Stimulated activated naive CD8-positive, alpha-beta T cell treated with anti-CD3 and anti-CD28 coated beads, Interleukin-15, amount 100 ng/mL, for 72 hours (primary cell): ENCODE data around the gene GPX5.
"Not testable (repeated sequence)": the region's sequence is repeated elsewhere in the genome, so short reads cannot be mapped to it uniquely, and the experiment has no call there.

ENCODE experiments used
- ATAC-seq: fragments of 150-1000 bp; cut with Tn5 transposase; 2 replicates; pipeline ENCODE4 v1.10.0; 2021; ENCODE audit warnings: mild to moderate bottlenecking, moderate library complexity
- DNase-seq, 2 donors: peaks; one replicate each; pipeline ENCODE4 v3.0.0; 2021 to 2022
- H3K27ac Mint-ChIP-seq, 2 donors: one replicate each; pipeline ENCODE4 v1.8.0; 2022; ENCODE audit warnings: mild to moderate bottlenecking in 2 of 2, mixed read lengths in 2 of 2, moderate library complexity in 2 of 2
- H3K27me3 Mint-ChIP-seq: one replicate; pipeline ENCODE4 v1.8.0; 2022; ENCODE audit warnings: mixed read lengths
- H3K4me1 Mint-ChIP-seq: one replicate; pipeline ENCODE4 v1.8.0; 2022; ENCODE audit warnings: mild to moderate bottlenecking, mixed read lengths
- H3K4me3 Mint-ChIP-seq, 2 donors: one replicate each; pipeline ENCODE4 v1.8.0; 2022; ENCODE audit warnings: mild to moderate bottlenecking in 2 of 2, mixed read lengths in 2 of 2, moderate library complexity in 1 of 2
- H3K9me3 Mint-ChIP-seq, 2 donors: one replicate each; pipeline ENCODE4 v1.8.0; 2022; ENCODE audit warnings: mixed read lengths in 2 of 2

The GPX5 gene

DNA sequence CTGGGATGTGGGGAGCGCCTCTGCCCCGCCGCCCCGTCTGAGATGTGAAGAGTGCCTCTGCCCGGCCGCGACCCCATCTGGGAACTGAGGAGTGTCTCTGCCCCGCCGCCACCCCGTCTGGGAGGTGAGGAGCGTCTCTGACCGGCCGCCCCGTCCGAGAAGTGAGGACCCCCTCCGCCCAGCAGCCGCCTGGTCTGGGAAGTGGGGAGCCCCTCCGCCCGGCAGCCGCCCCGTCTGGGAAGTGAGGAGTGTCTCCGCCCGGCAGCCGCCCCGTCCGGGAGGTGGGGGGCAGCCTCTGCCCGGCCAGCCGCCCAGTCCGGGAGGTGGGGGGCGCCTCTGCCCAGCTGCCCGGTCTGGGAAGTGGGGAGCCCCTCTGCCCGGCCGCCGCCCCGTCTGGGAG, 23.5 kb upstream of the GPX5 start:
- H3K4me1 Mint-ChIP-seq, H3K27ac Mint-ChIP-seq, H3K4me3 Mint-ChIP-seq, H3K9me3 Mint-ChIP-seq, DNase-seq, H3K27me3 Mint-ChIP-seq, ATAC-seq: not testable (repeated sequence)

DNA sequence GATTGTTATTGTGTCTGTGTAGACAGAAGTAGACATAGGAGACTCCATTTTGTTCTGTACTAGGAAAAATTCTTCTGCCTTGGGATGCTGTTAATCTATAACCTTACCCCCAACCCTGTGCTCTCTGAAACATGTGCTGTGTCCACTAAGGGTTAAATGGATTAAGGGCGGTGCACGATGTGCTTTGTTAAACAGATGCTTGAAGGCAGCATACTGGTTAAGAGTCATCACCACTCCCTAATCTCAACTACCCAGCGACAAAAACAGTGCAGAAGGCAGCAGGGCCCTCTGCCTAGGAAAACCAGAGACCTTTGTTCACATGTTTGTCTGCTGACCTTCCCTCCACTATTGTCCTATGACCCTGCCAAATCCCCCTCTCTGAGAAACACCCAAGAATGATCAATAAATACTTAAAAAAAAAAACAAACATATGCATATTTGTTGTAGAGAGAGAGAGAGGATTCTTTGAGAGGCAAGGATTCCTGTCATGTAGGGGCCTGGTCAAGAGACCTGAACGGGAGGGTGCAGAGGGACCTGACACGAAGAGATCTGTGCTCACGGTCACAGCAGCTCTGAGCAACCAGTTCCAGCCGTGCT, 22.9 kb upstream of the GPX5 start:
- ATAC-seq, H3K27me3 Mint-ChIP-seq, H3K4me3 Mint-ChIP-seq, DNase-seq, H3K9me3 Mint-ChIP-seq, H3K27ac Mint-ChIP-seq: not testable (repeated sequence)
- H3K4me1 Mint-ChIP-seq, result peaks cover 12% of the 10 kb centered on the region

DNA sequence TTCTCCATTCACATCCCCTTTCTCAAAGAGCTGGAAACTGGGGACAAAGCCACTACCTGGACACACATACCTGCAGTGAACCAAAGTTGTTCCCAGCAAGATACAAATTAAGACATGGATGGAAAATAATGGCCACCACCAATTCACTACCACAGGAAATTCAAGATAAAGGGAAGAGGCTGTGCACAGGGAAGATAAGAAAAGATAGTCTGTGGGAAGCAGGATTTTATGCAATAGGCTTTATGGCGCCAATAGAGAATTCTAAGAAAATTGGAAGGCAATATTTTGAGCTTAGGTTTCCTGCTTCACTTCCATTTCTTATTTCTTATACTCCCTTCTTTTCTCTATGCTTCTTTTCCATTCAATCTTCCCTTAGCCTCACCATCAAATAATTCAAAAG, 19.9 kb upstream of the GPX5 start:
- Mint-ChIP-seq H3K4me3 (no peak overlapping the region), H3K4me1 (peaks cover 12% of the 10 kb centered on the region), H3K27me3 (no peaks in the 10 kb centered on the region), H3K9me3 (no peaks in the 10 kb centered on the region), H3K27ac (no peak overlapping the region)
- ATAC-seq (no peak), DNase-seq (no peak)

DNA sequence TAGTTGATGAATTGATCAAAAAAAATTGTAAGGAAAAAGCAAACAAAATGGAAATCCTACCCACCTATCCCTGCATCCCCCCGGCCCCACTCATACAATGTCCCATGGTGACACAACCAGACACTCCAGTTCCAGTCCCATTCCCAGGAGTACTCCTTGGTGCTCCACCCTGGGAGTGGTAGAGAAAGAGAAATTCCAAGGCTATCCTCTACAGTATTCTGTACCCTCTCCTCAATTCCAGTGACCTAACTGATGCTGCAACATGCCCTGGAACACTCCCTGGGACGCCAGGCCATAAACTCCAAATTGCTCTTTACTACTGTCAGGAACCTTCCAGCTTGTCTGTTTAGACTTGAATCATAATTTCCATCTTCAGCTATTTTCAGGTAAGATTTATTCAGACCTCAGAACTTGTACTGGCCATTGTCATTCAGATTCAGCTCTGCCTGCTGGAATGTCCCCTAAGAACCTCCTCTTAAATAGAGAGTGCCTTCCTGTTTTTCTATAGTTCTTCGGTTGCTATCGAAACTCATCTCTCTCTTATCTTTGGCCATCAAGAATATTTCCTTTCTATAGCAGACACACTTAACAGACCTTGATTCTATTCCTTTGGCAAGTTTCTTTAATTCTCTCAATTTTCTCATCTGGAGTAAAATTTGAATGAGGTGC, 18.7 kb upstream of the GPX5 start:
- Mint-ChIP-seq H3K4me1 (peaks cover 12% of the 10 kb centered on the region), H3K27me3 (no peaks in the 10 kb centered on the region), H3K27ac (peak overlapping the region; percentile 4 to 28), H3K9me3 (no peaks in the 10 kb centered on the region), H3K4me3 (no peak overlapping the region)
- no peak for ATAC-seq
- no peak for DNase-seq

DNA sequence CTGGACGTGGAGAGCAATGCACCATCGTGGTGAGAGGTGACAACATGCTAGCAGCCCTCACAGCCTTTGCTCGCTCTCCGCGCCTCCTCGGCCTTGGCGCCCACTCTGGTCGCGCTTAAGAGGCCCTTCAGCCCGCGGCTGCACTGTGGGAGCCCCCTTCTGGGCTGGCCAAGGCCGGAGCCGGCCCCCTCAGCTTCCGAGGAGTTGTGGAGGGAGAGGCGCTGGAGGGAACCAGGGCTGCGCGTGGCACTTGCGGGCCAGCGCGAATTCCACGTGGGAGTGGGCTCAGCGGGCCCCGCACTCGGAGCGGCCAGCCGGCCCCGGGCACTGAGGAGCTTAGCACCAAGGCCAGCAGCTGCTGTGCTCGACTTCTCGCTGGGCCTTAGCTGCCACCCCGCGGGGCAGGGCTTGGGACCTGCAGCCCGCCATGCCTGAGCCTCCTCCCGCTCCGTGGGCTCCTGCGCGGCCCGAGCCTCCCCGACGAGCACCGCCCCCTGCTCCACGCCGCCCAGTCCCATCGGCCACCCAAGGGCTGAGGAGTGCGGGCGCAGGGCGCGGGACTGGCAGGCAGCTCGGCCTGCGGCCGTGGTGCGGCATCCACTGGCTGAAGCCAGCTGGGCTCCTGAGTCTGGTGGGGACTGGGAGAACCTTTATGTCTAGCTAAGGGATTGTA, 13.9 kb upstream of the GPX5 start:
- no peaks in the 10 kb centered on the region for H3K9me3 Mint-ChIP-seq
- no peak for ATAC-seq
- H3K27ac Mint-ChIP-seq, result no peak overlapping the region
- H3K4me1 Mint-ChIP-seq, result peaks cover 10% of the 10 kb centered on the region
- H3K4me3 Mint-ChIP-seq, result no peak overlapping the region
- DNase-seq, result no peak
- H3K27me3 Mint-ChIP-seq, result peaks cover 19% of the 10 kb centered on the region

DNA sequence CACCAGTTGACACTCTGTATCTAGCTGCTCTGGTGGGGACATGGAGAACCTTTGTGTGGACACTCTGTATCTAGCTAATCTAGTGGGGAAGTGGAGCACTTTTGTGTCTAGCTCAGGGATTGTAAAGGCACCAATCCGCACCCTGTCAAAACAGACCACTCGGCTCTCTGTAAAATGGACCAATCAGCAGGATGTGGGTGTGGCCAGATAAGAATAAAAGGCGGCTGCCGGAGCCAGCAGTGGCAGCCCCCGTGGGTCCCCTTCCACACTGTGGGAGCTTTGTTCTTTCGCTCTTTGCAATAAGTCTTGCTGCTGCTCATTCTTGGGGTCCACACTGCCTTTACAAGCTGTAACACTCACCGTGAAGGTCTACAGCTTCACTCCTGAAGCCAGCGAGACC, 13.3 kb upstream of the GPX5 start:
- H3K27ac Mint-ChIP-seq, H3K4me1 Mint-ChIP-seq, H3K4me3 Mint-ChIP-seq, ATAC-seq, H3K9me3 Mint-ChIP-seq, DNase-seq: not testable (repeated sequence)
- H3K27me3 Mint-ChIP-seq, result peaks cover 23% of the 10 kb centered on the region

DNA sequence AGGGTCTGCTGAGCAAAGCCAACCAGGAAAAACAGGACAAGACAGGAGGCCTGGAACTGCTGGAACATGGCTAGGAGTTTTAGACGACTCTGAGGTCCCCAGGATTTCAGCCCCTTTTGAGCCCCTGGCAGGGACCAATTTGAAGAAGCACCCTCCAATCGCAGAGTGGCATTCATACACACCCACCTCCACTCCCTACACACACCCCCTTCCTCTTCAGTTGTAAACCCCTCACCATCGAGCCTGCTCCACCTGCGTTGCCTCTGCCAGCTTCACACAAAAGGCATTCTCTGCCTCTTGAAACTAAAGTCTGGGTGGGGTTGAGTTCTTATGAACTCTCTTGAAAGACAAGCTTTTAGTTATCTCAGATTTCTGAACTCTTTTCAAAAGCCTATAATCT, 10.0 kb upstream of the GPX5 start, which contains the start of gene GPX6:
Gene GPX6 (minus strand): TSS at position 118 of the 400 bp plus-strand sequence. CDS start 50 bp downstream, at position 68.
- no peaks in the 10 kb centered on the region for H3K9me3 Mint-ChIP-seq
- DNase-seq (no peak), ATAC-seq (no peak)
- no peaks in the 10 kb centered on the region for H3K4me1 Mint-ChIP-seq
- H3K27ac Mint-ChIP-seq, result no peak within 1 kb of the TSS
- H3K27me3 Mint-ChIP-seq, result peaks cover 32% of the 10 kb centered on the region
- no peak within 1 kb of the TSS for H3K4me3 Mint-ChIP-seq

DNA sequence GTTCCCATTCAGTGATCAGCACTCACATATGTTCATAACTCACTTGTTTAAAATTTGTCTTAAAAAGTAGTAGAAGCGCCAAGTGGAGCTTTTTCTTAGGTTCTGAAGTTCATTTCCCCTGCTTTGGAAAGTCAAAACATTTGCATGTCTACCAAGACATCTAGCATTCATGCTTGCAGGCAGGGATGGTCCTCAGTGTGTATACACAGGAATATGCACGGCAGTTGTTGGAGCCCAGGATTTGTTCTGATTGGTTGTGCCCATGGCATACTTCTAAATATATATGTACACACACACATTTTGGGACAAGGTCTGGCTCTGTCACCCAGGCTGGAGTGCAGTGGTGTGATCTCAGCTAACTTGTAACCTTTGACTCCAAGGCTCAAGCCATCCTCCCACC, 7.7 kb upstream of the GPX5 start:
- Mint-ChIP-seq H3K27ac (no peak overlapping the region), H3K27me3 (peaks cover 32% of the 10 kb centered on the region), H3K9me3 (no peaks in the 10 kb centered on the region), H3K4me1 (peaks cover 9% of the 10 kb centered on the region), H3K4me3 (no peak overlapping the region)
- ATAC-seq (no peak), DNase-seq (no peak)

DNA sequence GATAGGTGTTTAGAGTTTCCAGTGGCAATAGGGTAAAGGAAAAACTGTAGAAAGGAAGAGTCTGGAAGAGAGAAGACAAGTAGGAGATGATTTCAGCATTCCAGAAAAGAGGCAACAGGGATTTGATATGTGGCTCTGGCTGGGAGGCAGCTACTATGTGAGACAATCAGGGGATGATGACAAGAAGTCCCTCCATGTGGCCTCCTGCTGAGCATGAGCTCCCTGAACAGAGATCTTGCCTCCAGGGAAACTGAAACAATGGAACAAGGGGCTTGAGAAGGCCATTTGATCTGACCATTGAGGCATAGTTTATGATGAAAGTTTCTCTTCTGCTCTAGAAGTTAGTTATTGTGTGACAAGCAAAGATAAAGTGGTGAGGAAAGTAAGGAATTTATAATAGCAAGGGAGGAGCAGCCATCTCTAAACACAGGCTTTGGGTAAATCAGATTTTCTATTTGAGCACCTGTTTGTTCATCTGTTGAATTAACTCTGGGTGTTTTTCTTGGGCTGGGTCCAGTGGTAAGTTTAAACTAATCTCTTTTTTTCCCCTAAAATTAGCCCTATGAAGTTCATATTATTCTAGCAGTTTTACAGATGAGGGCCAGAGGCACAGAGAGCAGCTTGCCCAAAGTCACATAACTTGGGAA, 3.0 kb upstream of the GPX5 start:
- H3K4me3 Mint-ChIP-seq, result peak overlapping the region in 1 of 2 donors; percentile 18
- ATAC-seq (peak; percentile 13), DNase-seq (no peak)
- peak overlapping the region in 1 of 2 donors; percentile 75 for H3K27ac Mint-ChIP-seq
- peaks cover 29% of the 10 kb centered on the region for H3K27me3 Mint-ChIP-seq
- H3K4me1 Mint-ChIP-seq, result peaks cover 28% of the 10 kb centered on the region
- H3K9me3 Mint-ChIP-seq, result no peaks in the 10 kb centered on the region

DNA sequence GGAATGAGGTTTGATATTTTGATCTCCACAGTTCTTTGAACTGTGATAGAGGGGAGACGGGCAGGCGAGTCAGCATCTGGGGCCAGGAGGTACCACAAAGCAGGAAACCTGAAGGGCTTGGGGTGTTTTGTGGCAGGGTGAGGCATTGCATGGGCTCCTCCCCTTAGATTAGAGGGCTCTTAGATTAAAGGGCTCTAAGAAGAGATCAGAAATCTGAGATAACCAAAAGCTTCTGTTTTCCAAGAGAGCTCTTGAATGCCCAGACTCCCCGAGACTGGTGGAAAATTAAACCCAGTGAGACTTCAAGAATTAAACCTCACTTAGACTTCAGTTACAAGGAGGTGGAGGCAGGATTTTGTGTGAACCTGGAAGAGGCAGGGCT, 2.4 kb upstream of the GPX5 start:
- Mint-ChIP-seq H3K4me3 (peak overlapping the region in 1 of 2 donors; percentile 60), H3K27ac (peak overlapping the region in 1 of 2 donors; percentile 75), H3K4me1 (peaks cover 28% of the 10 kb centered on the region), H3K9me3 (no peaks in the 10 kb centered on the region), H3K27me3 (peaks cover 30% of the 10 kb centered on the region)
- DNase-seq (peak; percentile 43 to 56), ATAC-seq (peak; percentile 99)

DNA sequence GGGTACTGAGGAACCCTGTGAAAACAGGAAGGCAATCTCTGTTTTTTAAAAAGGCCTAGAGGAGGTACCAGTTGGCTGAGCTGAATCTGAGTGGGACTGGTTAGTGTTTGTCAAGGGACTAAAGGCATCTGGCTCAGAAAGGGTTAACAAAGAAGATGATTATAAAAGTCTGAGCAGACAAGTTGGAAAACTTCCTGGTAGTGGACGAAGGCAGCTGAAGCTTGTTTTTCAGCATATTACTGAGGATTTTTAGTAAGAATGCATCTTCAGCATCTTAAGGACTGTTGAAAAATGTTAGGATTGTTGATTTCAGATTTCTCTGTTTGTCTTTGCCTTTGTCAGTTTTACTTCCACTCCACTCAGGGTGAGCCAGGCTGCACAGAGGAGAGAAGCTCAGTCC, 5.1 kb downstream of the GPX5 start:
- Mint-ChIP-seq H3K4me3 (no peak overlapping the region), H3K27ac (no peak overlapping the region)

DNA sequence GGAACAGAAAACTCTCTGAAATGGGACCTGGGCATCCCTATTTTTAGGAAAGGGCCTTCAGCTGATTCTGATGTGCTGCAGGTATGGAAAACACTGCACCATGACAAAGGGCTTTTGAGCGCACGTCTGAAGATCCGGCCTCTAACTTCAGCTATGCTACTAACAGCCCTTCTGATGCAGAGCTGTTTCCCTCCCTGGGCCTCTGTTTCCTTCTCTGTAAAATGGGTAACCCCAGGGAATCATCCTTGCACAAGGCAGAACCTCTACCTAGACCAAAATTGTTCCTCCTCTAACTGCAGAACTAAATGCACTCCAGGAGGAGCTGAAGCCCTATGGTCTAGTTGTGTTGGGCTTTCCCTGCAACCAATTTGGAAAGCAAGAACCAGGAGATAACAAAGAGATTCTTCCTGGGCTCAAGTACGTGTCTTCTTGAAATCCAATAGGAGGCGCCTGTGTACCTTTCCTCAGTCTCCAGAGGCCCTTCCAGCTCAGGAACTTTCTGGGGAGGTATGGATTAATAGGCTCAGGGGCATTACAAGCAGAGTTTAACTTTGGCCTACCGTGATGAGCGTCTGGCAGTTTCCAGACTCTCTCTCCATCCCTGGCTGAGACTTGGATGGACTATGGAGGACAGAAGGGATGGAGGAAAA, 5.9 kb downstream of the GPX5 start:
- peaks cover 47% of the 10 kb centered on the region for H3K27me3 Mint-ChIP-seq
- ATAC-seq, result no peak
- no peaks in the 10 kb centered on the region for H3K4me1 Mint-ChIP-seq
- H3K4me3 Mint-ChIP-seq, result no peak overlapping the region
- no peak for DNase-seq
- H3K27ac Mint-ChIP-seq, result no peak overlapping the region
- no peaks in the 10 kb centered on the region for H3K9me3 Mint-ChIP-seq

More for the DNA sequence above, 5.1 kb downstream of the GPX5 start:
- ATAC-seq, result no peak
- Mint-ChIP-seq H3K27me3 (peaks cover 48% of the 10 kb centered on the region), H3K9me3 (no peaks in the 10 kb centered on the region), H3K4me1 (peaks cover 5% of the 10 kb centered on the region)
- no peak for DNase-seq

DNA sequence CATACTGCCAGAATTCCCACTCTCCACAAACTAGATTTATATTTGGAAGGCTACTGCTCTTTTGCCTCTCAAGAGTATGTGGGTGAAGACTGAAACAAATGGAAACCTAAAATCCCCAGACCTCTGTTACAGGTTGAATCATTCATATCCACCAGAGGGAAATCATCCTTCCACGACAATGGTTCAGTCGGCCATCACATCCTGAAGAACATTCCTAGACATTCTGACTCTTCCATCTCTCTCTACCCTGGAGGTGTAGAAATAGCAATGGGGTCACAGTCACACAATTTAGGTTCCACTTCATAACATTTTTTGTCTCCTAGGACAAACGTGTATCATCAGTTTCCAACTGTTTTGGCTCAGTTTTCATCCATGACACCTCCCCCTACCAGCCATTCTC, 8.6 kb downstream of the GPX5 start:
- DNase-seq (no peak), ATAC-seq (no peak)
- Mint-ChIP-seq H3K27me3 (peaks cover 51% of the 10 kb centered on the region), H3K9me3 (no peaks in the 10 kb centered on the region), H3K27ac (no peak overlapping the region), H3K4me3 (no peak overlapping the region), H3K4me1 (peaks cover 22% of the 10 kb centered on the region)

DNA sequence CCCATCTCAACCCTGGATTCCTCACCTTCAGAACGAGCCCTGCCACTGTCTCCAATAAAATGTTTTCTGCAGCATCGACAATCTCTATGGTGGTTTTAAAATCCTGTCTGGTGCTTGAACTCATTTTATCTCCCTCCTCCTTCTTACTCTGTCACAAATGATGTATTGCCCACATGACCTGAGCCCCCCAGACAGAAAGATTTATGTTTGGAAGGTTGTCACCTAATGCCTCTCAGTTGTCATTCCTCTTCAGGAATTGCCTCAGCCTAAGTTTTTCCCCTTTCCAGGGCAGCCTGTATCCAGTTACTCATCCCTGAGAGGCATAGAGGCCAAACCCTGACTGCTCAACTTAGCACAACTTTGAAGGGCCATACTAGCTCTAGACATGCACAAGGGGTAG, 9.2 kb downstream of the GPX5 start:
- Mint-ChIP-seq H3K27me3 (peaks cover 51% of the 10 kb centered on the region), H3K4me1 (peaks cover 22% of the 10 kb centered on the region), H3K9me3 (no peaks in the 10 kb centered on the region), H3K27ac (no peak overlapping the region), H3K4me3 (no peak overlapping the region)
- no peak for ATAC-seq
- no peak for DNase-seq

DNA sequence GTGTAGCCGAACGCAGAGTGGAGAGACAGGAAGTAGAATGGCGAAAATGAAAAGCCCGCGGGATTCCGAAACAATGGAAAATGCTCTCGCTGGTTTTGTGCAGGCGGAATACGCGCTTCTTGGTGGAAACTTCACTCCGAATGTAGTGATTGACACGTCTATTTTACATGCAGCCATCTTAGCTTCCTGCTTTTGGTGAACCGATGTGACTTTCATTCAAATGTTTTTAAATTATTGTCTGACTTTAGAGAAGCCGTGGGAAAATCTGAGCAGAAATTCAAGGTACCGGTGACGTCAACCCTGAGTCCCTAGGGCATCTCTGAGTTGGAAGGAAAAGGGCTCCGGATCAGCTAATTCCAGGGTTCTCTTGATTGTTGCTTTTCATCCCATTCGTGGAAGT, 11.4 kb downstream of the GPX5 start:
- H3K4me3 Mint-ChIP-seq, result peak overlapping the region; percentile 59 to 74
- peak; percentile 24 for ATAC-seq
- DNase-seq, result no peak
- H3K27ac Mint-ChIP-seq, result peak overlapping the region; percentile 59 to 93
- H3K9me3 Mint-ChIP-seq, result peaks cover 5 to 7% of the 10 kb centered on the region in 2 donors
- peaks cover 55% of the 10 kb centered on the region for H3K27me3 Mint-ChIP-seq
- H3K4me1 Mint-ChIP-seq, result peaks cover 24% of the 10 kb centered on the region
